H1 (cell line): ENCODE results near the gene FBXW2. TPM values are rescaled to one million over a fixed set of nuclear protein-coding genes. Genes with fewer than 3 reads are reported as not detected.

Source experiments
- CTCF ChIA-PET: fragments of 300-600 bp; sonication (Branson Sonifier 250); formaldehyde crosslinking; loops from one replicate; lab custom pipeline; 2021; ENCODE audit not compliant: partially characterized antibody; lab: Charles Lee
- POLR2A ChIA-PET: fragments of 300-600 bp; sonication (Branson Sonifier 250); formaldehyde crosslinking; loops from one replicate; lab custom pipeline; 2021; ENCODE audit warnings: inconsistent platforms; ENCODE audit not compliant: partially characterized antibody; lab: Charles Lee
- DNase-seq, 2 experiments: peaks; one replicate each; pipeline versions ENCODE4 v3.0.0 to v3.0.0-alpha.2; 2010 to 2022; ENCODE audit warnings: low spot score in 2 of 2, low read depth in 1 of 2, mixed read lengths in 1 of 2
- FAIRE-seq: peaks from 2 replicates; lab custom pipeline; 2011; peaks lifted over from hg19 to GRCh38; lab: Jason Lieb, UNC
- H2AFZ ChIP-seq: 2 replicates; pipeline ENCODE4 v1.8.1; 2012; ENCODE audit warnings: low read length, inconsistent platforms
- H2AK5ac ChIP-seq: 2 replicates; pipeline ENCODE4 v1.6.1; 2013; ENCODE audit warnings: low read depth, low read length
- H2BK120ac ChIP-seq: replicated peaks from 2 replicates; pipeline ENCODE3; 2013; ENCODE audit warnings: low read depth, low read length, inconsistent platforms
- H2BK12ac ChIP-seq: 2 replicates; pipeline ENCODE4 v1.6.1; 2013; ENCODE audit warnings: low read depth, low read length
- H2BK15ac ChIP-seq: 2 replicates; pipeline ENCODE4 v1.6.1; 2013; ENCODE audit warnings: low read length
- H2BK20ac ChIP-seq: 2 replicates; pipeline ENCODE4 v1.6.1; 2013; ENCODE audit warnings: low read length
- H2BK5ac ChIP-seq: 2 replicates; pipeline ENCODE4 v1.6.1; 2013; ENCODE audit warnings: low read depth, low read length
- H3K14ac ChIP-seq: 2 replicates; pipeline ENCODE4 v1.6.1; 2013; ENCODE audit warnings: inconsistent platforms; ENCODE audit not compliant: insufficient read length
- H3K18ac ChIP-seq: 2 replicates; pipeline ENCODE4 v1.6.1; 2013; ENCODE audit warnings: low read length; ENCODE audit errors: extremely low read depth
- H3K23ac ChIP-seq: 2 replicates; pipeline ENCODE4 v1.6.1; 2013; ENCODE audit warnings: inconsistent platforms; ENCODE audit not compliant: insufficient read length
- H3K23me2 ChIP-seq: 2 replicates; pipeline ENCODE4 v1.6.1; 2013; ENCODE audit warnings: low read depth, low read length
- H3K27ac ChIP-seq: 2 replicates; pipeline ENCODE4 v1.6.1; 2011; ENCODE audit warnings: low read depth, low read length, inconsistent platforms
- H3K27me3 ChIP-seq, 4 experiments: replicated peaks in 1 of 4; 1 replicate in 1 of 4; 2 replicates in 3 of 4; pipeline versions ENCODE4 v1.6.1 to v1.8.1; 2011 to 2013; ENCODE audit warnings: low read length in 3 of 4, mild to moderate bottlenecking in 3 of 4, inconsistent platforms in 2 of 4, mixed read lengths in 2 of 4, moderate library complexity in 1 of 4; ENCODE audit not compliant: control insufficient read depth in 3 of 4, insufficient read depth in 3 of 4; ENCODE audit errors: extremely low read depth in 1 of 4
- H3K36me3 ChIP-seq, 4 experiments: 2 replicates each; pipeline versions ENCODE4 v1.6.1 to v1.8.1; 2011 to 2013; ENCODE audit warnings: mild to moderate bottlenecking in 4 of 4, low read length in 3 of 4, moderate library complexity in 2 of 4, control low read depth in 1 of 4, inconsistent platforms in 1 of 4; ENCODE audit not compliant: insufficient read depth in 4 of 4, control insufficient read depth in 2 of 4
- H3K4ac ChIP-seq: replicated peaks from 2 replicates; pipeline ENCODE3; 2013; ENCODE audit warnings: low read length, low read depth, mixed read lengths, inconsistent platforms; ENCODE audit not compliant: insufficient read length
- H3K4me1 ChIP-seq, 4 experiments: replicated peaks in 1 of 4; 1 replicate in 1 of 4; 2 replicates in 3 of 4; pipeline versions ENCODE4 v1.6.1 to v1.8.1; 2011 to 2013; ENCODE audit warnings: low read length in 3 of 4, inconsistent platforms in 2 of 4, mixed read lengths in 1 of 4; ENCODE audit not compliant: insufficient read depth in 4 of 4, control insufficient read depth in 3 of 4
- H3K4me2 ChIP-seq, 2 experiments: 2 replicates each; pipeline versions ENCODE4 v1.6.1 to v1.8.1; 2011 to 2013; ENCODE audit warnings: low read depth in 2 of 2, low read length in 2 of 2, control low read depth in 1 of 2, inconsistent platforms in 1 of 2, mild to moderate bottlenecking in 1 of 2; ENCODE audit not compliant: insufficient read depth in 1 of 2
- H3K4me3 ChIP-seq, 4 experiments: fragments of 200-600, 300-600 bp in 1 of 4; sonication (generic), shearing (Covaris generic), sonication (Bioruptor Twin) in 1 of 4; 2 replicates each; pipeline versions ENCODE4 v1.5.1 to v1.8.1; 2011 to 2016; ENCODE audit warnings: low read length in 4 of 4, low read depth in 3 of 4, control low read depth in 2 of 4, inconsistent platforms in 2 of 4, mild to moderate bottlenecking in 2 of 4, mixed read lengths in 1 of 4, moderate library complexity in 1 of 4; ENCODE audit not compliant: insufficient read depth in 2 of 4; ENCODE audit errors: extremely low read depth in 1 of 4
- H3K56ac ChIP-seq: replicated peaks from 2 replicates; pipeline ENCODE3; 2013; ENCODE audit warnings: low read depth, mild to moderate bottlenecking, mixed read lengths, low read length, inconsistent platforms; ENCODE audit not compliant: insufficient read length
- H3K79me1 ChIP-seq: 2 replicates; pipeline ENCODE4 v1.6.1; 2013; ENCODE audit warnings: low read depth, low read length, control low read depth
- H3K79me2 ChIP-seq, 2 experiments: 2 replicates each; pipeline versions ENCODE4 v1.6.1 to v1.8.1; 2012 to 2013; ENCODE audit warnings: low read length in 2 of 2, mild to moderate bottlenecking in 2 of 2, inconsistent platforms in 1 of 2; ENCODE audit not compliant: insufficient read depth in 2 of 2, control insufficient read depth in 1 of 2
- H3K9ac ChIP-seq, 4 experiments: replicated peaks in 1 of 4; 1 replicate in 1 of 4; 2 replicates in 3 of 4; pipeline versions ENCODE4 v1.6.1 to v1.8.1; 2011 to 2013; ENCODE audit warnings: low read depth in 3 of 4, low read length in 3 of 4, control low read depth in 2 of 4, mild to moderate bottlenecking in 2 of 4, moderate library complexity in 2 of 4, inconsistent platforms in 1 of 4; ENCODE audit errors: extremely low read depth in 1 of 4
- H3K9me3 ChIP-seq, 2 experiments: 2 replicates each; pipeline versions ENCODE4 v1.6.1 to v1.8.1; 2012 to 2013; ENCODE audit warnings: mild to moderate bottlenecking in 2 of 2, moderate library complexity in 2 of 2, control low read depth in 1 of 2, inconsistent platforms in 1 of 2, low read depth in 1 of 2, low read length in 1 of 2, mixed read lengths in 1 of 2; ENCODE audit not compliant: insufficient read depth in 2 of 2
- H4K20me1 ChIP-seq, 2 experiments: replicated peaks in 1 of 2; 2 replicates each; pipeline versions ENCODE3 to v1.8.1; 2011 to 2013; ENCODE audit warnings: inconsistent platforms in 2 of 2, low read length in 2 of 2, mild to moderate bottlenecking in 1 of 2; ENCODE audit not compliant: insufficient read depth in 2 of 2, control insufficient read depth in 1 of 2
- H4K5ac ChIP-seq: 2 replicates; pipeline ENCODE4 v1.6.1; 2013; ENCODE audit warnings: low read length, low read depth, mixed read lengths, inconsistent platforms; ENCODE audit not compliant: insufficient read length
- H4K8ac ChIP-seq: 2 replicates; pipeline ENCODE4 v1.8.0; 2013; ENCODE audit warnings: mild to moderate bottlenecking, moderate library complexity, low read length, inconsistent platforms; ENCODE audit not compliant: insufficient read depth; ENCODE audit errors: extremely low read depth
- H4K91ac ChIP-seq: replicated peaks from 2 replicates; pipeline ENCODE3; 2013; ENCODE audit warnings: low read length, mixed read lengths, inconsistent platforms; ENCODE audit not compliant: insufficient read length
- JUN ChIP-seq: IDR thresholded peaks from 2 replicates; pipeline ENCODE4 v1.6.1; 2011; ENCODE audit warnings: low read depth, mild to moderate bottlenecking, improper control_type of control experiment, low read length
- NANOG ChIP-seq: IDR thresholded peaks from 2 replicates; pipeline ENCODE4 v1.6.1; 2011; ENCODE audit warnings: low read length, low read depth, mild to moderate bottlenecking, inconsistent platforms; ENCODE audit not compliant: insufficient read depth, poor library complexity, severe bottlenecking
- POU5F1 ChIP-seq: IDR thresholded peaks from 2 replicates; pipeline ENCODE4 v1.6.1; 2011; ENCODE audit warnings: low read depth, mild to moderate bottlenecking, low read length, moderate library complexity
- RAD21 ChIP-seq, 2 experiments: IDR thresholded peaks in 1 of 2; conservative IDR thresholded peaks in 1 of 2; 2 replicates each; pipeline ENCODE4 v1.6.1; 2011; ENCODE audit warnings: low read depth in 2 of 2, low read length in 2 of 2, improper control_type of control experiment in 1 of 2, inconsistent platforms in 1 of 2, mild to moderate bottlenecking in 1 of 2, moderate library complexity in 1 of 2
- WGBS, 2 experiments: shearing (Covaris generic) in 1 of 2; methylation state at CpG; one replicate each; pipeline versions ENCODE4 v1.1.6 to v1.1.7; 2013 to 2015; ENCODE audit warnings: low lambda C conversion rate in 2 of 2, mixed read lengths in 2 of 2, inconsistent platforms in 1 of 2, low coverage in 1 of 2, missing lambda C conversion rate in 1 of 2; ENCODE audit not compliant: insufficient replicate concordance in 2 of 2, insufficient coverage in 1 of 2, insufficient read length in 1 of 2; ENCODE audit errors: extremely low coverage in 1 of 2, missing lambda C conversion rate in 1 of 2; 5-methylcytosine and 5-hydroxymethylcytosine counted together
- polyA plus RNA-seq, 7 experiments: library from polyadenylated mRNA; depleted of rRNA in 3 of 7; stranded (reverse) in 5 of 7; unstranded in 2 of 7; fragments of >200 nt in 5 of 7; fragments of 200-250 nt in 2 of 7; gene quantifications; 1 replicate in 5 of 7; 2 replicates in 1 of 7; 4 replicates in 1 of 7; pipeline versions ENCODE4 v1.2.1 to v1.2.3, GENCODE V29; 2011 to 2013; ENCODE audit warnings: missing spikeins in 2 of 7, mixed read lengths in 2 of 7
- total RNA-seq: library from RNA; stranded (reverse); fragmentation: NEBNext Ultra II Directional; extraction: Animal tissue kit (Norgen Biotek cat#: 25700); gene quantifications from 2 replicates; pipeline ENCODE4 v1.2.1, GENCODE V29; 2021

Gene FBXW2
- total and polyA plus RNA-seq, 2 of the 8 experiments (the other 6 are each of a cell fraction or from before 2014, with no cell fraction given), result 19.2 to 65.3 TPM

DNA sequence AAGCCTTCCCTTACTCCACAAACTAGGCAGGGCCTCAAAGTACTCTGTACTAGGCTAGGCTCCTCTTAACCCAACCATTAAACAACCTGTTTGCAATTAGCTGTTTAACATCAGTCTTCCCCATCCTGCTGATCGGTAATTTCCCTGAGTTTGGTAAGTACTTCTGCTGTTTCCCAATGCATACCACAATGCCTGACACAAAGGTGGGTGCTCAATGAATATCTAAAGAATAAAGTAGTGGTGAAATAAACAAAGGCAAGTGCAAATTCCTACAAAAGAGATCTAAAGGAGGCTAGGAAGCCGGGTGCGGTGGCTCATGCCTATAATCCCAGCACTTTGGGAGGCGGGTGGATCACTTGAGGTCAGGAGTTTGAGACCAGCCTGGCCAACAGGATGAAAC lies 25.0 kb downstream of the FBXW2 start:
- Histone ChIP-seq H4K91ac (no peak overlapping the region), H2BK15ac (no peak overlapping the region), H3K27ac (no peak overlapping the region), H3K4me1 (peaks cover 0 to 3% (median 0%) of the 10 kb centered on the region in 4 experiments; a peak in 1 of 7 replicates), H3K79me2 (no peaks in the 10 kb centered on the region), H2BK5ac (no peak overlapping the region), H3K18ac (no peak overlapping the region), H3K4ac (no peak overlapping the region), H3K9ac (no peak overlapping the region), H2AFZ (no peak overlapping the region), H3K9me3 (no peaks in the 10 kb centered on the region), H3K23me2 (no peaks in the 10 kb centered on the region), H4K8ac (no peak overlapping the region), H3K4me2 (no peak overlapping the region), H2BK12ac (no peak overlapping the region), H3K27me3 (no peaks in the 10 kb centered on the region), H2BK120ac (no peak overlapping the region), H3K36me3 (peaks cover 7 to 59% (median 34%) of the 10 kb centered on the region in 4 experiments; a peak in 7 of 8 replicates), H4K20me1 (peaks cover 0 to 7% of the 10 kb centered on the region in 2 experiments), H3K23ac (no peak overlapping the region), H3K4me3 (no peak overlapping the region), H2AK5ac (no peak overlapping the region), H2BK20ac (no peak overlapping the region), H4K5ac (no peak overlapping the region), H3K79me1 (no peaks in the 10 kb centered on the region; the same call in 1 of the 2 replicates), H3K56ac (no peak overlapping the region), H3K14ac (no peak overlapping the region)
- WGBS, 2 experiments, result 91% methylated on average over 4 of the region's 4 CpGs; no CpG with 5 or more reads in 1 of the 2 experiments
- no peak for DNase-seq
- 0 out of 2 replicates have a peak, but pooled peaks have one; percentile 9 for TF ChIP-seq POU5F1
- peak; percentile 5 for TF ChIP-seq NANOG
- TF ChIP-seq JUN, result no peak
- TF ChIP-seq RAD21 (IDR thresholded peaks at IDR 0.05 in 1 of 2, conservative IDR thresholded peaks at IDR 0.05 in 1 of 2; ENCODE audit: low read depth in 2 of 2, low read length in 2 of 2), result no peak
- FAIRE-seq, result no peak
- ChIA-PET CTCF (interaction anchor here (0.8 to 6.1 kb wide), 6 partner anchors 8 to 262 kb away, joined by 3 to 31 read pairs (median 4); no protein-coding TSS in a partner anchor), POLR2A (interaction anchor here (0.5 to 2.2 kb wide), 7 partner anchors 9 to 75 kb away, joined by 3 to 6 read pairs (median 3); partner anchors contain the start of genes FBXW2 and PSMD5)
